K562 (cell line): ENCODE measurements around the gene RITA1. TPM values are rescaled to one million over a fixed set of nuclear protein-coding genes. Genes with fewer than 3 reads are reported as not detected.

Source experiments
- CBFA2T3 ChIP-seq: fragments of 450-650 bp; IDR thresholded peaks from 2 replicates; pipeline ENCODE4 v1.6.1; 2017
- CXXC5 ChIP-seq: fragments of 250-450 bp; sonication (Bioruptor Pico); IDR thresholded peaks from 2 replicates; pipeline ENCODE4 v1.8.0; 2022; ENCODE audit warnings: inconsistent platforms, mild to moderate bottlenecking, moderate library complexity
- ESRRA ChIP-seq: fragments of 450-650 bp; IDR thresholded peaks from 2 replicates; pipeline ENCODE4 v1.6.1; 2014; ENCODE audit warnings: low read depth, mild to moderate bottlenecking, moderate library complexity, borderline replicate concordance
- GTF2E2 ChIP-seq: fragments of 200-800 bp; sonication (Bioruptor generic); IDR thresholded peaks from 2 replicates; pipeline ENCODE4 v1.6.1; 2016; ENCODE audit warnings: missing genetic modification characterization, missing compliant biosample characterization
- HDAC3 ChIP-seq: fragments of 450-650 bp; IDR thresholded peaks from 2 replicates; pipeline ENCODE4 v1.6.1; 2018; ENCODE audit warnings: borderline replicate concordance, mild to moderate bottlenecking, moderate library complexity; ENCODE audit not compliant: partially characterized antibody
- HDAC8 ChIP-seq: fragments of 450-650 bp; IDR thresholded peaks from 2 replicates; pipeline ENCODE4 v1.6.1; 2016; ENCODE audit warnings: mild to moderate bottlenecking, missing genetic modification characterization, moderate library complexity, missing compliant biosample characterization
- IFI16 ChIP-seq: fragments of 250-450 bp; sonication (Bioruptor Pico); IDR thresholded peaks from 2 replicates; pipeline ENCODE4 v2.1.2; 2022; ENCODE audit warnings: mild to moderate bottlenecking, inconsistent platforms
- NCOA2 ChIP-seq, 2 experiments: fragments of 450-650 bp; IDR thresholded peaks; 2 replicates each; pipeline ENCODE4 v1.6.1; 2018; ENCODE audit warnings: mild to moderate bottlenecking in 2 of 2, moderate library complexity in 1 of 2; ENCODE audit not compliant: partially characterized antibody in 2 of 2
- PCBP1 ChIP-seq: fragments of 200-400 bp; formaldehyde crosslinking; IDR thresholded peaks from 2 replicates; pipeline ENCODE4 v1.6.1; 2018; ENCODE audit warnings: mild to moderate bottlenecking, low read depth, low read length; ENCODE audit not compliant: poor library complexity, severe bottlenecking
- RBM15 ChIP-seq: fragments of 200-400 bp; formaldehyde crosslinking; IDR thresholded peaks from 2 replicates; pipeline ENCODE4 v1.6.1; 2018; ENCODE audit warnings: mild to moderate bottlenecking, low read length, moderate library complexity; ENCODE audit not compliant: insufficient read depth
- RNF2 ChIP-seq: sonication (generic); IDR thresholded peaks from 2 replicates; pipeline ENCODE4 v1.6.1; 2016
- SREBF1 ChIP-seq: fragments of 150-350 bp; IDR thresholded peaks from 2 replicates; pipeline ENCODE4 v1.6.1; 2014; ENCODE audit warnings: antibody characterized with exemption, low read depth, low read length, borderline replicate concordance
- TBP ChIP-seq: optimal IDR thresholded peaks from 2 replicates; pipeline ENCODE3; 2011; ENCODE audit warnings: low read depth, low read length, improper control_type of control experiment
- UBTF ChIP-seq, 2 experiments: IDR thresholded peaks; 2 replicates each; pipeline ENCODE4 v1.6.1; 2012; ENCODE audit warnings: improper control_type of control experiment in 2 of 2, low read depth in 2 of 2, low read length in 2 of 2, borderline replicate concordance in 1 of 2
- ZKSCAN1 ChIP-seq: fragments of 150-350 bp; IDR thresholded peaks from 2 replicates; pipeline ENCODE4 v1.6.1; 2016; ENCODE audit warnings: low read depth, low read length
- ZNF263 ChIP-seq: sonication (generic); formaldehyde crosslinking; IDR thresholded peaks from 2 replicates; pipeline ENCODE4 v1.8.0; 2022; ENCODE audit warnings: mild to moderate bottlenecking, missing genetic modification reagents, borderline replicate concordance
- ZNF347 ChIP-seq: fragments of 450-650 bp; formaldehyde crosslinking; IDR thresholded peaks from 2 replicates; pipeline ENCODE4 v1.4.0; 2020; ENCODE audit warnings: low read depth, mild to moderate bottlenecking, moderate library complexity
- ZNF518B ChIP-seq: fragments of 250-450 bp; sonication (Bioruptor Pico); IDR thresholded peaks from 2 replicates; pipeline ENCODE4 v1.5.0; 2021; ENCODE audit warnings: mild to moderate bottlenecking, moderate library complexity
- polyA plus RNA-seq, 8 experiments: library from polyadenylated mRNA; depleted of rRNA in 4 of 8; stranded (reverse) in 5 of 8; unstranded in 3 of 8; fragments of >200 nt; fragmentation: Nextera tagmentation in 2 of 8; fragmentation: Illumina TruSeq in 1 of 8; extraction: Ambion mirVana in 2 of 8; extraction: Trizol in 1 of 8; gene quantifications; 2 replicates each; pipeline versions ENCODE4 v1.2.1 to v1.2.3, GENCODE V29; 2011 to 2014; ENCODE audit warnings: inconsistent platforms in 1 of 8, missing spikeins in 1 of 8
- total RNA-seq, 7 experiments: library from RNA; depleted of rRNA in 6 of 7; stranded (reverse); fragments of >200 nt in 6 of 7; fragmentation: Illumina TruSeq in 2 of 7; extraction: Trizol in 2 of 7; gene quantifications; 2 replicates each; pipeline versions ENCODE4 v1.2.1 to v1.2.3, GENCODE V29; 2011 to 2021; ENCODE audit warnings: low replicate concordance in 1 of 7
- TF ChIP-seq, protein P1 (sequence below): sonication (generic); formaldehyde crosslinking; IDR thresholded peaks from 2 replicates; pipeline ENCODE4 v1.8.0; 2022; ENCODE audit warnings: mild to moderate bottlenecking, low read depth, missing genetic modification reagents

RITA1 gene
- total and polyA plus RNA-seq, 9 of the 15 experiments (the other 6 are each of a cell fraction or from before 2014, with no cell fraction given): 2.8 to 40.4 (median 18.0) TPM

GRCh38 chr12:113230315-113231234, 45.1 kb downstream of the RITA1 start (continued):
- TF ChIP-seq UBTF (IDR thresholded peaks at IDR 0.05; ENCODE audit: borderline replicate concordance in 1 of 2, low read depth in 2 of 2, low read length in 2 of 2) (no peak), ZNF518B (CRISPR knock-in tag) (no peak), HDAC3 (peak; percentile 62), ZNF347 (no peak), RBM15 (no peak), SREBF1 (no peak), GTF2E2 (tag) (peak; percentile 63; the same call in 1 of the 2 replicates), CBFA2T3 (peak; percentile 93), HDAC8 (tag) (no peak), ESRRA (peak; percentile 91), ZNF263 (CRISPR knock-in tag) (no peak), IFI16 (CRISPR knock-in tag) (no peak), PCBP1 (no peak), RNF2 (peak; percentile 12; the same call in 1 of the 2 replicates), CXXC5 (CRISPR knock-in tag) (peak; percentile 8; the same call in 1 of the 2 replicates), TBP (no peak), NCOA2 (IDR thresholded peaks at IDR 0.05; ENCODE audit: partially characterized antibody in 2 of 2) (no peak), ZKSCAN1 (no peak)
- TF ChIP-seq, protein P1, sequence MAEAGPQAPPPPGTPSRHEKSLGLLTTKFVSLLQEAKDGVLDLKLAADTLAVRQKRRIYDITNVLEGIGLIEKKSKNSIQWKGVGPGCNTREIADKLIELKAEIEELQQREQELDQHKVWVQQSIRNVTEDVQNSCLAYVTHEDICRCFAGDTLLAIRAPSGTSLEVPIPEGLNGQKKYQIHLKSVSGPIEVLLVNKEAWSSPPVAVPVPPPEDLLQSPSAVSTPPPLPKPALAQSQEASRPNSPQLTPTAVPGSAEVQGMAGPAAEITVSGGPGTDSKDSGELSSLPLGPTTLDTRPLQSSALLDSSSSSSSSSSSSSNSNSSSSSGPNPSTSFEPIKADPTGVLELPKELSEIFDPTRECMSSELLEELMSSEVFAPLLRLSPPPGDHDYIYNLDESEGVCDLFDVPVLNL: no peak
